ENCODE measurements around the gene PRODH2. TPM values are rescaled to one million over a fixed set of nuclear protein-coding genes. Genes with fewer than 3 reads are reported as not detected.

The PRODH2 gene
- total RNA-seq, 1 donor from 2014 or later: not detected

GRCh38 chr19:35847911-35848310, 35.3 kb upstream of the PRODH2 start:
- no peak overlapping the region for H3K4me3 Mint-ChIP-seq (ENCODE audit: unreplicated experiment)
- H3K9me3 Mint-ChIP-seq (ENCODE audit: unreplicated experiment): no peaks in the 10 kb centered on the region
- no peak for TF ChIP-seq CTCF (IDR thresholded peaks at IDR 0.05; ENCODE audit: unreplicated experiment)
- H3K27ac Mint-ChIP-seq (ENCODE audit: unreplicated experiment): no peak overlapping the region
- DNase-seq (ENCODE audit: low spot score): no peak
- H3K27me3 Mint-ChIP-seq (ENCODE audit: unreplicated experiment): peaks cover 19% of the 10 kb centered on the region
- H3K4me1 Mint-ChIP-seq (ENCODE audit: unreplicated experiment): peaks cover 13% of the 10 kb centered on the region
- no peaks in the 10 kb centered on the region for H3K36me3 Mint-ChIP-seq (ENCODE audit: low read depth, unreplicated experiment)

- Mint-ChIP-seq H3K36me3 (ENCODE audit: low read depth, unreplicated experiment) (no peaks in the 10 kb centered on the region), H3K27me3 (ENCODE audit: unreplicated experiment) (peaks cover 23% of the 10 kb centered on the region), H3K27ac (ENCODE audit: unreplicated experiment) (no peak overlapping the region), H3K4me1 (ENCODE audit: unreplicated experiment) (peaks cover 13% of the 10 kb centered on the region), H3K9me3 (ENCODE audit: unreplicated experiment) (no peaks in the 10 kb centered on the region), H3K4me3 (ENCODE audit: unreplicated experiment) (peak overlapping the region; percentile 80)
- no peak for TF ChIP-seq CTCF (IDR thresholded peaks at IDR 0.05; ENCODE audit: unreplicated experiment)
- DNase-seq (ENCODE audit: low spot score): no peak
Observed at GRCh38 chr19:35846038-35846668, 33.5 kb upstream of the PRODH2 start.

- H3K9me3 Mint-ChIP-seq (ENCODE audit: unreplicated experiment): no peaks in the 10 kb centered on the region
- H3K27ac Mint-ChIP-seq (ENCODE audit: unreplicated experiment): no peak overlapping the region
- peak overlapping the region; percentile 72 for H3K4me3 Mint-ChIP-seq (ENCODE audit: unreplicated experiment)
- no peak for TF ChIP-seq CTCF (IDR thresholded peaks at IDR 0.05; ENCODE audit: unreplicated experiment)
- DNase-seq (ENCODE audit: low spot score): no peak
- peaks cover 13% of the 10 kb centered on the region for H3K4me1 Mint-ChIP-seq (ENCODE audit: unreplicated experiment)
- peaks cover 23% of the 10 kb centered on the region for H3K27me3 Mint-ChIP-seq (ENCODE audit: unreplicated experiment)
- no peaks in the 10 kb centered on the region for H3K36me3 Mint-ChIP-seq (ENCODE audit: low read depth, unreplicated experiment)
Observed at GRCh38 chr19:35845215-35846037, 32.8 kb upstream of the PRODH2 start.

- no peak for TF ChIP-seq CTCF (IDR thresholded peaks at IDR 0.05; ENCODE audit: unreplicated experiment)
- no peak for DNase-seq (ENCODE audit: low spot score)
- H3K27ac Mint-ChIP-seq (ENCODE audit: unreplicated experiment): no peak overlapping the region
- H3K9me3 Mint-ChIP-seq (ENCODE audit: unreplicated experiment): no peaks in the 10 kb centered on the region
- peaks cover 13% of the 10 kb centered on the region for H3K4me1 Mint-ChIP-seq (ENCODE audit: unreplicated experiment)
- H3K27me3 Mint-ChIP-seq (ENCODE audit: unreplicated experiment): peaks cover 23% of the 10 kb centered on the region
- H3K4me3 Mint-ChIP-seq (ENCODE audit: unreplicated experiment): peak overlapping the region; percentile 72
- H3K36me3 Mint-ChIP-seq (ENCODE audit: low read depth, unreplicated experiment): no peaks in the 10 kb centered on the region
Observed at GRCh38 chr19:35844482-35845214, 32.0 kb upstream of the PRODH2 start.
